Osteocyte (in vitro differentiated cells): ENCODE data around the gene SOHLH1. TPM values are rescaled to one million over a fixed set of nuclear protein-coding genes. Genes with fewer than 3 reads are reported as not detected.

Experiments used
- DNase-seq: peaks from one replicate; pipeline ENCODE4 v3.0.0; 2021; ENCODE audit warnings: mixed read lengths; ENCODE audit not compliant: unreplicated experiment; ENCODE audit errors: extremely low spot score
- H3K27ac Mint-ChIP-seq: one replicate; pipeline ENCODE4 v1.8.0; 2021; ENCODE audit warnings: mild to moderate bottlenecking, mixed read lengths; ENCODE audit not compliant: unreplicated experiment
- H3K27me3 Mint-ChIP-seq: one replicate; pipeline ENCODE4 v1.8.0; 2021; ENCODE audit warnings: mixed read lengths; ENCODE audit not compliant: unreplicated experiment
- H3K36me3 Mint-ChIP-seq: one replicate; pipeline ENCODE4 v1.8.0; 2021; ENCODE audit warnings: mixed read lengths; ENCODE audit not compliant: unreplicated experiment
- H3K4me1 Mint-ChIP-seq: one replicate; pipeline ENCODE4 v1.8.0; 2021; ENCODE audit warnings: mixed read lengths; ENCODE audit not compliant: unreplicated experiment
- H3K4me3 Mint-ChIP-seq: one replicate; pipeline ENCODE4 v1.8.0; 2021; ENCODE audit warnings: mild to moderate bottlenecking, moderate library complexity, mixed read lengths; ENCODE audit not compliant: unreplicated experiment
- H3K9me3 Mint-ChIP-seq: one replicate; pipeline ENCODE4 v1.8.0; 2021; ENCODE audit warnings: mixed read lengths; ENCODE audit not compliant: unreplicated experiment
- CTCF ChIP-seq: fragments of 200-600 bp; sonication (generic); IDR thresholded peaks from 2 replicates; pipeline ENCODE4 v1.5.0; 2021; ENCODE audit warnings: antibody characterized with exemption, mild to moderate bottlenecking, moderate library complexity
- total RNA-seq: library from RNA; stranded (reverse); gene quantifications from 2 replicates; pipeline ENCODE4 v1.2.1, GENCODE V29; 2021

Gene SOHLH1
- total RNA-seq, 1 donor from 2014 or later = not detected

- Mint-ChIP-seq H3K36me3 (no peaks in the 10 kb centered on the region), H3K4me3 (no peak overlapping the region), H3K4me1 (no peaks in the 10 kb centered on the region), H3K27ac (no peak overlapping the region), H3K9me3 (no peaks in the 10 kb centered on the region), H3K27me3 (no peaks in the 10 kb centered on the region)
- no peak for DNase-seq
- no peak for TF ChIP-seq CTCF
These were observed 5.5 kb downstream of the SOHLH1 start for GRCh38 chr9:135693771-135694170.

- Mint-ChIP-seq H3K4me1 (no peaks in the 10 kb centered on the region), H3K36me3 (no peaks in the 10 kb centered on the region), H3K27me3 (no peaks in the 10 kb centered on the region), H3K27ac (no peak overlapping the region), H3K9me3 (no peaks in the 10 kb centered on the region), H3K4me3 (no peak overlapping the region)
- no peak for TF ChIP-seq CTCF
- no peak for DNase-seq
These were observed 6.0 kb downstream of the SOHLH1 start for GRCh38 chr9:135693265-135693664.

GRCh38 chr9:135692410-135692809, 6.9 kb downstream of the SOHLH1 start:
- Mint-ChIP-seq H3K36me3 (no peaks in the 10 kb centered on the region), H3K27me3 (no peaks in the 10 kb centered on the region), H3K4me1 (no peaks in the 10 kb centered on the region), H3K4me3 (no peak overlapping the region), H3K9me3 (no peaks in the 10 kb centered on the region), H3K27ac (no peak overlapping the region)
- TF ChIP-seq CTCF = no peak
- no peak for DNase-seq

GRCh38 chr9:135690836-135691570, 8.3 kb downstream of the SOHLH1 start:
- DNase-seq = no peak
- no peak for TF ChIP-seq CTCF
- H3K4me1 Mint-ChIP-seq = no peaks in the 10 kb centered on the region
- H3K27ac Mint-ChIP-seq = no peak overlapping the region
- no peaks in the 10 kb centered on the region for H3K9me3 Mint-ChIP-seq
- H3K27me3 Mint-ChIP-seq = no peaks in the 10 kb centered on the region
- no peak overlapping the region for H3K4me3 Mint-ChIP-seq
- no peaks in the 10 kb centered on the region for H3K36me3 Mint-ChIP-seq

- no peak for TF ChIP-seq CTCF
- no peak overlapping the region for H3K27ac Mint-ChIP-seq
- H3K36me3 Mint-ChIP-seq = no peaks in the 10 kb centered on the region
- H3K4me3 Mint-ChIP-seq = no peak overlapping the region
- no peaks in the 10 kb centered on the region for H3K27me3 Mint-ChIP-seq
- no peaks in the 10 kb centered on the region for H3K4me1 Mint-ChIP-seq
- H3K9me3 Mint-ChIP-seq = no peaks in the 10 kb centered on the region
- DNase-seq = no peak
These were observed 10.3 kb downstream of the SOHLH1 start for GRCh38 chr9:135689011-135689410.
